Activated T-cell treated with anti-CD3 and anti-CD28 coated beads, Interleukin-2, amount 50 U/mL, for 1 hour (primary cell): ENCODE results near the gene PAIP2B.

Experiments used
- DNase-seq: peaks from one replicate; pipeline ENCODE4 v3.0.0-alpha.2; 2020

PAIP2B gene

GRCh38 chr2:71150082-71150816 is 76.7 kb downstream of the PAIP2B start:
- no peak for DNase-seq

GRCh38 chr2:71148506-71149063 is 78.3 kb downstream of the PAIP2B start:
- no peak for DNase-seq

- DNase-seq: no peak
These were observed 83.1 kb downstream of the PAIP2B start for GRCh38 chr2:71143782-71144181.

- DNase-seq: no peak
These were observed 90.7 kb downstream of the PAIP2B start for GRCh38 chr2:71136174-71136573.

- DNase-seq: no peak
These were observed 93.3 kb downstream of the PAIP2B start for GRCh38 chr2:71133603-71134002.
